H9 (cell line): ENCODE measurements around the gene ADPRH. TPM values are rescaled to one million over a fixed set of nuclear protein-coding genes. Genes with fewer than 3 reads are reported as not detected.
"Not testable (repeated sequence)": the region's sequence is repeated elsewhere in the genome, so short reads cannot be mapped to it uniquely, and the experiment has no call there.

Experiments used
- DNase-seq: peaks from one replicate; pipeline ENCODE4 v3.0.0-alpha.2; 2017
- H2AFZ ChIP-seq: one replicate; pipeline ENCODE4 v1.6.1; 2013; ENCODE audit warnings: mild to moderate bottlenecking, low read length, control low read depth, moderate library complexity
- H2AK5ac ChIP-seq: 2 replicates; pipeline ENCODE4 v1.6.1; 2013; ENCODE audit warnings: low read length, control low read depth, mixed read lengths; ENCODE audit not compliant: insufficient read length
- H2BK120ac ChIP-seq: one replicate; pipeline ENCODE4 v1.6.1; 2013; ENCODE audit warnings: low read depth, mild to moderate bottlenecking, low read length, control low read depth, inconsistent platforms; ENCODE audit not compliant: poor library complexity, severe bottlenecking
- H2BK12ac ChIP-seq: 2 replicates; pipeline ENCODE4 v1.6.1; 2013; ENCODE audit warnings: low read length, control low read depth, mixed read lengths, low read depth; ENCODE audit not compliant: insufficient read length
- H2BK15ac ChIP-seq: 2 replicates; pipeline ENCODE4 v1.6.1; 2013; ENCODE audit warnings: low read depth, low read length, control low read depth
- H2BK20ac ChIP-seq: one replicate; pipeline ENCODE4 v1.6.1; 2013; ENCODE audit warnings: low read depth, mild to moderate bottlenecking, low read length, control low read depth, inconsistent platforms; ENCODE audit not compliant: poor library complexity, severe bottlenecking
- H2BK5ac ChIP-seq: 2 replicates; pipeline ENCODE4 v1.6.1; 2013; ENCODE audit warnings: low read length, control low read depth, mixed read lengths; ENCODE audit not compliant: insufficient read length
- H3K14ac ChIP-seq: 2 replicates; pipeline ENCODE4 v1.6.1; 2013; ENCODE audit warnings: low read length, control low read depth; ENCODE audit not compliant: insufficient read depth
- H3K18ac ChIP-seq: 2 replicates; pipeline ENCODE4 v1.6.1; 2013; ENCODE audit warnings: low read depth, mild to moderate bottlenecking, mixed read lengths, low read length, control low read depth; ENCODE audit not compliant: insufficient read length
- H3K23ac ChIP-seq: 2 replicates; pipeline ENCODE4 v1.6.1; 2013; ENCODE audit warnings: low read length, control low read depth, mixed read lengths, low read depth; ENCODE audit not compliant: insufficient read length
- H3K23me2 ChIP-seq: 2 replicates; pipeline ENCODE4 v1.6.1; 2013; ENCODE audit warnings: low read depth, mild to moderate bottlenecking, mixed read lengths, low read length, control low read depth; ENCODE audit not compliant: insufficient read length, poor library complexity, severe bottlenecking
- H3K27ac ChIP-seq: 2 replicates; pipeline ENCODE4 v1.5.1; 2013; ENCODE audit warnings: low read length, control low read depth, mixed read lengths, low read depth; ENCODE audit not compliant: insufficient read length
- H3K27me3 ChIP-seq: 2 replicates; pipeline ENCODE4 v1.6.1; 2013; ENCODE audit warnings: low read length, control low read depth, inconsistent platforms; ENCODE audit not compliant: insufficient read depth
- H3K4ac ChIP-seq: 2 replicates; pipeline ENCODE4 v1.6.1; 2013; ENCODE audit warnings: low read depth, mild to moderate bottlenecking, control low read depth, inconsistent platforms, low read length, moderate library complexity
- H3K4me1 ChIP-seq: 2 replicates; pipeline ENCODE4 v1.6.1; 2013; ENCODE audit warnings: low read length, control low read depth, inconsistent platforms; ENCODE audit not compliant: insufficient read depth
- H3K4me2 ChIP-seq: 2 replicates; pipeline ENCODE4 v1.6.1; 2013; ENCODE audit warnings: low read length, control low read depth, mixed read lengths; ENCODE audit not compliant: insufficient read length, insufficient read depth
- H3K56ac ChIP-seq: 2 replicates; pipeline ENCODE4 v1.6.1; 2013; ENCODE audit warnings: low read depth, mild to moderate bottlenecking, mixed read lengths, low read length, control low read depth; ENCODE audit not compliant: insufficient read length
- H3K79me1 ChIP-seq: 2 replicates; pipeline ENCODE4 v1.6.1; 2013; ENCODE audit warnings: low read depth, mild to moderate bottlenecking, moderate library complexity, low read length, control low read depth, inconsistent platforms; ENCODE audit not compliant: insufficient read depth, poor library complexity, severe bottlenecking
- H3K79me2 ChIP-seq: 2 replicates; pipeline ENCODE4 v1.6.1; 2013; ENCODE audit warnings: low read length, control low read depth, inconsistent platforms; ENCODE audit not compliant: insufficient read depth
- H3K9ac ChIP-seq: 2 replicates; pipeline ENCODE4 v1.6.1; 2013; ENCODE audit warnings: low read length, control low read depth, mixed read lengths; ENCODE audit not compliant: insufficient read length; ENCODE audit errors: extremely low read depth
- H3K9me3 ChIP-seq: one replicate; pipeline ENCODE4 v1.6.1; 2013; ENCODE audit warnings: low read depth, low read length, inconsistent platforms; ENCODE audit not compliant: control insufficient read depth
- H3T11ph ChIP-seq: one replicate; pipeline ENCODE4 v1.6.1; 2013; ENCODE audit warnings: mild to moderate bottlenecking, low read length, control low read depth, inconsistent platforms
- H4K20me1 ChIP-seq: one replicate; pipeline ENCODE4 v1.6.1; 2013; ENCODE audit not compliant: control insufficient read depth, insufficient read length, insufficient read depth
- H4K5ac ChIP-seq: 2 replicates; pipeline ENCODE4 v1.6.1; 2013; ENCODE audit warnings: low read depth, mild to moderate bottlenecking, mixed read lengths, low read length, control low read depth; ENCODE audit not compliant: insufficient read length
- H4K8ac ChIP-seq: replicated peaks from 2 replicates; pipeline ENCODE4 v1.6.1; 2013; ENCODE audit warnings: low read length, control low read depth, mixed read lengths, low read depth; ENCODE audit not compliant: insufficient read length
- H4K91ac ChIP-seq: 2 replicates; pipeline ENCODE4 v1.6.1; 2013; ENCODE audit warnings: low read depth, mild to moderate bottlenecking, moderate library complexity, mixed read lengths, low read length, control low read depth; ENCODE audit not compliant: insufficient read length
- H3K27ac Mint-ChIP-seq, 3 experiments: 2 replicates in 2 of 3; 3 replicates in 1 of 3; pipeline ENCODE4 v1.8.0; 2020 to 2021; ENCODE audit warnings: mixed read lengths in 3 of 3, mild to moderate bottlenecking in 1 of 3, moderate library complexity in 1 of 3
- H3K27me3 Mint-ChIP-seq: 2 replicates; pipeline ENCODE4 v1.8.0; 2021; ENCODE audit warnings: low read depth, mild to moderate bottlenecking, moderate library complexity, mixed read lengths
- H3K36me3 Mint-ChIP-seq, 3 experiments: 2 replicates in 2 of 3; 3 replicates in 1 of 3; pipeline ENCODE4 v1.8.0; 2020 to 2021; ENCODE audit warnings: low read depth in 3 of 3, mixed read lengths in 3 of 3; ENCODE audit not compliant: insufficient read depth in 1 of 3
- H3K4me1 Mint-ChIP-seq, 2 experiments: 2 replicates each; pipeline ENCODE4 v1.8.0; 2020; ENCODE audit warnings: mixed read lengths in 2 of 2
- H3K4me3 Mint-ChIP-seq, 2 experiments: 2 replicates in 1 of 2; 3 replicates in 1 of 2; pipeline ENCODE4 v1.8.0; 2020 to 2021; ENCODE audit warnings: mild to moderate bottlenecking in 2 of 2, mixed read lengths in 2 of 2, moderate library complexity in 1 of 2
- H3K9me3 Mint-ChIP-seq, 2 experiments: 2 replicates in 1 of 2; 3 replicates in 1 of 2; pipeline ENCODE4 v1.8.0; 2020; ENCODE audit warnings: mild to moderate bottlenecking in 2 of 2, mixed read lengths in 2 of 2, moderate library complexity in 1 of 2
- CTCF ChIP-seq: fragments of 200-600 bp; sonication (generic); conservative IDR thresholded peaks from 3 replicates; pipeline ENCODE4 v1.8.0; 2021; ENCODE audit warnings: antibody characterized with exemption, mild to moderate bottlenecking
- WGBS: extraction: QIAGEN DNeasy Blood & Tissue Kit; methylation state at CpG from one replicate; pipeline ENCODE4 v1.1.7; 2013; ENCODE audit warnings: missing lambda C conversion rate, low lambda C conversion rate, mixed read lengths; ENCODE audit not compliant: insufficient read length; ENCODE audit errors: extremely low coverage; 5-methylcytosine and 5-hydroxymethylcytosine counted together
- total RNA-seq: library from RNA; stranded (reverse); gene quantifications from 2 replicates; pipeline ENCODE4 v1.2.1, GENCODE V29; 2021

Gene ADPRH
- total RNA-seq, 1 experiment from 2014 or later, result 3.1 TPM

GRCh38 chr3:119594066-119594465 lies 14.8 kb downstream of the ADPRH start:
- TF ChIP-seq CTCF, result no peak
- Histone ChIP-seq H2BK15ac (no peak overlapping the region), H4K91ac (no peak overlapping the region), H3K27ac (no peak overlapping the region), H3K4me1 (no peaks in the 10 kb centered on the region; the same call in 1 of the 2 replicates), H2AFZ (no peak overlapping the region), H3K23ac (no peak overlapping the region), H3T11ph (no peak overlapping the region), H3K4ac (no peak overlapping the region), H4K20me1 (no peaks in the 10 kb centered on the region), H3K18ac (no peak overlapping the region), H2BK20ac (no peak overlapping the region), H3K4me2 (no peak overlapping the region), H2BK120ac (no peak overlapping the region), H2AK5ac (no peak overlapping the region), H3K9me3 (no peaks in the 10 kb centered on the region), H3K14ac (no peak overlapping the region), H3K9ac (no peak overlapping the region), H3K27me3 (no peaks in the 10 kb centered on the region), H2BK5ac (no peak overlapping the region), H4K5ac (no peak overlapping the region), H3K56ac (no peak overlapping the region), H3K79me2 (no peaks in the 10 kb centered on the region), H2BK12ac (no peak overlapping the region), H4K8ac (no peak overlapping the region), H3K79me1 (no peaks in the 10 kb centered on the region), H3K23me2 (no peaks in the 10 kb centered on the region)
- no peak overlapping the region for H3K4me3 Mint-ChIP-seq
- H3K36me3 Mint-ChIP-seq, result peaks cover 0 to 5% (median 2%) of the 10 kb centered on the region in 3 experiments; a peak in 5 of 7 replicates
- peaks cover 5% of the 10 kb centered on the region for H3K27me3 Mint-ChIP-seq
- H3K9me3 Mint-ChIP-seq, result peaks cover 6 to 13% of the 10 kb centered on the region in 2 experiments; a peak in 4 of 5 replicates
- DNase-seq, result no peak
- WGBS, result no CpG with 5 or more reads among the region's 5 CpGs
- H3K27ac Mint-ChIP-seq, result no peak overlapping the region
- H3K4me1 Mint-ChIP-seq, result peaks cover 13 to 18% of the 10 kb centered on the region in 2 experiments

- not testable (repeated sequence) for DNase-seq
Measured at GRCh38 chr3:119594929-119595328, 15.6 kb downstream of the ADPRH start.

More at GRCh38 chr3:119594929-119595328, 15.6 kb downstream of the ADPRH start:
- H4K20me1 ChIP-seq, H2AK5ac ChIP-seq, H3K4me1 ChIP-seq, H3K9me3 ChIP-seq, H3K4me3 Mint-ChIP-seq, H3K18ac ChIP-seq, H2BK20ac ChIP-seq, H3K27ac Mint-ChIP-seq, H3K27me3 ChIP-seq, H3K23ac ChIP-seq, H2BK5ac ChIP-seq, H2BK15ac ChIP-seq, H4K91ac ChIP-seq, H3K79me1 ChIP-seq, H3K36me3 Mint-ChIP-seq, H3K4me1 Mint-ChIP-seq, H3K27ac ChIP-seq, H3K4ac ChIP-seq, H3K56ac ChIP-seq, H3K27me3 Mint-ChIP-seq, H3K4me2 ChIP-seq, H2BK12ac ChIP-seq, H2BK120ac ChIP-seq, H3K14ac ChIP-seq, H3K79me2 ChIP-seq, H4K8ac ChIP-seq, H4K5ac ChIP-seq, H3K23me2 ChIP-seq, H2AFZ ChIP-seq, H3K9ac ChIP-seq, H3T11ph ChIP-seq: not testable (repeated sequence)
- WGBS, result no CpG with 5 or more reads among the region's 1 CpG
- H3K9me3 Mint-ChIP-seq, result peaks cover 6 to 12% of the 10 kb centered on the region in 2 experiments; a peak in 4 of 5 replicates
